Keratinocyte (primary cell): Measurements from ENCODE around the gene TNFAIP8L2. TPM values are rescaled to one million over a fixed set of nuclear protein-coding genes. Genes with fewer than 3 reads are reported as not detected.

ENCODE experiments used
- DNase-seq: peaks from one replicate; pipeline ENCODE4 v3.0.0-alpha.2; 2011; ENCODE audit warnings: low read depth, missing footprints, low spot score
- FAIRE-seq: peaks from 2 replicates; lab custom pipeline; 2011; peaks lifted over from hg19 to GRCh38; lab: Jason Lieb, UNC
- H2AFZ ChIP-seq: 2 replicates; pipeline ENCODE4 v1.6.0; 2012; ENCODE audit warnings: low read length, control low read depth, inconsistent platforms; ENCODE audit not compliant: control insufficient read depth
- H3K27ac ChIP-seq: 2 replicates; pipeline ENCODE4 v1.5.1; 2011; ENCODE audit warnings: low read length; ENCODE audit not compliant: control insufficient read depth, insufficient read depth
- H3K27me3 ChIP-seq: 3 replicates; pipeline ENCODE4 v1.6.0; 2011; ENCODE audit warnings: low read length; ENCODE audit not compliant: control insufficient read depth, insufficient read depth; ENCODE audit errors: extremely low read depth
- H3K36me3 ChIP-seq, 2 experiments: 2 replicates in 1 of 2; 3 replicates in 1 of 2; pipeline ENCODE4 v1.5.1; 2011; ENCODE audit warnings: low read length in 2 of 2, mild to moderate bottlenecking in 1 of 2; ENCODE audit not compliant: control insufficient read depth in 2 of 2, insufficient read depth in 2 of 2; ENCODE audit errors: extremely low read depth in 1 of 2
- H3K4me1 ChIP-seq: 3 replicates; pipeline ENCODE4 v1.5.1; 2011; ENCODE audit warnings: low read length; ENCODE audit not compliant: control insufficient read depth, insufficient read depth; ENCODE audit errors: extremely low read depth
- H3K4me2 ChIP-seq: 3 replicates; pipeline ENCODE4 v1.6.0; 2011; ENCODE audit warnings: low read depth, low read length; ENCODE audit not compliant: control insufficient read depth, insufficient read depth; ENCODE audit errors: extremely low read depth
- H3K4me3 ChIP-seq, 3 experiments: fragments of 200-600 bp in 1 of 3; sonication (generic) in 1 of 3; 2 replicates in 2 of 3; 3 replicates in 1 of 3; pipeline ENCODE4 v1.5.1; 2011 to 2016; ENCODE audit warnings: low read length in 3 of 3, mild to moderate bottlenecking in 3 of 3, control low read depth in 2 of 3, inconsistent platforms in 1 of 3, low read depth in 1 of 3, mixed read lengths in 1 of 3, mixed run types in 1 of 3, moderate library complexity in 1 of 3; ENCODE audit not compliant: control insufficient read depth in 2 of 3, insufficient read depth in 2 of 3; ENCODE audit errors: extremely low read depth in 1 of 3
- H3K79me2 ChIP-seq: 2 replicates; pipeline ENCODE4 v1.6.0; 2012; ENCODE audit warnings: low read length; ENCODE audit not compliant: control insufficient read depth, insufficient read depth
- H3K9ac ChIP-seq: 3 replicates; pipeline ENCODE4 v1.6.0; 2011; ENCODE audit warnings: low read length; ENCODE audit not compliant: control insufficient read depth, insufficient read depth; ENCODE audit errors: extremely low read depth
- H3K9me1 ChIP-seq: 3 replicates; pipeline ENCODE4 v1.6.0; 2011; ENCODE audit warnings: low read length; ENCODE audit not compliant: control insufficient read depth, insufficient read depth; ENCODE audit errors: extremely low read depth
- H3K9me3 ChIP-seq: 2 replicates; pipeline ENCODE4 v1.5.1; 2012; ENCODE audit warnings: low read depth, low read length; ENCODE audit not compliant: control insufficient read depth
- H4K20me1 ChIP-seq: 3 replicates; pipeline ENCODE4 v1.6.0; 2011; ENCODE audit warnings: low read length; ENCODE audit not compliant: control insufficient read depth, insufficient read depth; ENCODE audit errors: extremely low read depth
- EZH2 ChIP-seq: IDR thresholded peaks from one replicate; pipeline ENCODE4 v1.6.1; 2012; ENCODE audit warnings: inconsistent platforms, mild to moderate bottlenecking, low read length, moderate library complexity
- dilution Hi-C: fragments of 300-500 bp; cut with MboI; formaldehyde crosslinking; loops from one replicate; pipeline ENCODE4 v1.7.0; 2020; ENCODE audit warnings: low sequenced_read_pairs; ENCODE audit not compliant: extremely low pct_ligation_motif_present
- polyA plus RNA-seq, 5 experiments: library from polyadenylated mRNA; depleted of rRNA in 3 of 5; stranded (reverse) in 3 of 5; stranded (forward) in 1 of 5; unstranded in 1 of 5; fragments of >200 nt; gene quantifications; 1 replicate in 1 of 5; 2 replicates in 3 of 5; 3 replicates in 1 of 5; pipeline versions ENCODE4 v1.2.1 to v1.2.3, GENCODE V29; 2011 to 2012; ENCODE audit warnings: missing spikeins in 2 of 5, low read depth in 1 of 5, low replicate concordance in 1 of 5
- TF ChIP-seq, protein P1 (sequence below), 3 experiments: IDR thresholded peaks in 1 of 3; conservative IDR thresholded peaks in 1 of 3; optimal IDR thresholded peaks in 1 of 3; 2 replicates in 2 of 3; 3 replicates in 1 of 3; pipeline versions ENCODE3 to v1.5.1; 2011; ENCODE audit warnings: low read length in 3 of 3, mild to moderate bottlenecking in 3 of 3, moderate library complexity in 2 of 3, control low read depth in 1 of 3, inconsistent platforms in 1 of 3; ENCODE audit not compliant: insufficient read depth in 2 of 3; ENCODE audit errors: extremely low read depth in 1 of 3

The TNFAIP8L2 gene
- polyA plus RNA-seq, 1 donor (not counting 4 experiments of a cell fraction or from before 2014, with no cell fraction given) = not detected

DNA sequence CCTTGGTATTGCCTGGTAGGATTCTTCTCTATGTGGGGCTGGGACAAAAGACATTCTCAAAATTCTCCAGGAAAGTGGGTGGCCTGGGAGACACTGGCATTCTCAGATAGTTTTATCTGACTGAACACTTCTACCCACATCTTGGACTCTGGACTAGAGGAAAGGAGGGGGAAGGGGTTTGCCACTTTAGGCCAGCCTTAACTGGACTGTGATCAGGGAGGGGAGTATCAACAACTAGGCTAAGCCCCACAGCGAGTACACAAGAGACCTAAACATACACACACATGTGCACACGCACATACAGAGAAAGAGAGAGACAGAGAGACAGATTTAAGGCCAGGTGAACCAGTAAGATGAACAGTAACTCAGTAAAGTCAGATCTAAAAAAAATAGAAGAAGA is 8.8 kb upstream of the TNFAIP8L2 start:
- TF ChIP-seq, protein P1, sequence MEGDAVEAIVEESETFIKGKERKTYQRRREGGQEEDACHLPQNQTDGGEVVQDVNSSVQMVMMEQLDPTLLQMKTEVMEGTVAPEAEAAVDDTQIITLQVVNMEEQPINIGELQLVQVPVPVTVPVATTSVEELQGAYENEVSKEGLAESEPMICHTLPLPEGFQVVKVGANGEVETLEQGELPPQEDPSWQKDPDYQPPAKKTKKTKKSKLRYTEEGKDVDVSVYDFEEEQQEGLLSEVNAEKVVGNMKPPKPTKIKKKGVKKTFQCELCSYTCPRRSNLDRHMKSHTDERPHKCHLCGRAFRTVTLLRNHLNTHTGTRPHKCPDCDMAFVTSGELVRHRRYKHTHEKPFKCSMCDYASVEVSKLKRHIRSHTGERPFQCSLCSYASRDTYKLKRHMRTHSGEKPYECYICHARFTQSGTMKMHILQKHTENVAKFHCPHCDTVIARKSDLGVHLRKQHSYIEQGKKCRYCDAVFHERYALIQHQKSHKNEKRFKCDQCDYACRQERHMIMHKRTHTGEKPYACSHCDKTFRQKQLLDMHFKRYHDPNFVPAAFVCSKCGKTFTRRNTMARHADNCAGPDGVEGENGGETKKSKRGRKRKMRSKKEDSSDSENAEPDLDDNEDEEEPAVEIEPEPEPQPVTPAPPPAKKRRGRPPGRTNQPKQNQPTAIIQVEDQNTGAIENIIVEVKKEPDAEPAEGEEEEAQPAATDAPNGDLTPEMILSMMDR (optimal IDR thresholded peaks at IDR 0.05 in 1 of 3, IDR thresholded peaks at IDR 0.05 in 1 of 3, conservative IDR thresholded peaks at IDR 0.05 in 1 of 3; ENCODE audit: extremely low read depth in 1 of 3, insufficient read depth in 2 of 3, low read length in 3 of 3) = no peak
- TF ChIP-seq EZH2 = no peak
- FAIRE-seq (no peak), DNase-seq (no peak)
- Histone ChIP-seq H3K4me3 (no peak overlapping the region), H3K27me3 (peaks cover 15% of the 10 kb centered on the region), H3K27ac (no peak overlapping the region), H4K20me1 (no peaks in the 10 kb centered on the region), H2AFZ (no peak overlapping the region), H3K9me3 (no peaks in the 10 kb centered on the region), H3K9ac (peak overlapping the region; percentile 78), H3K36me3 (no peaks in the 10 kb centered on the region), H3K4me2 (no peak overlapping the region), H3K9me1 (no peaks in the 10 kb centered on the region), H3K79me2 (no peaks in the 10 kb centered on the region), H3K4me1 (peaks cover 15% of the 10 kb centered on the region)
- dilution Hi-C loops = no loop called here

DNA sequence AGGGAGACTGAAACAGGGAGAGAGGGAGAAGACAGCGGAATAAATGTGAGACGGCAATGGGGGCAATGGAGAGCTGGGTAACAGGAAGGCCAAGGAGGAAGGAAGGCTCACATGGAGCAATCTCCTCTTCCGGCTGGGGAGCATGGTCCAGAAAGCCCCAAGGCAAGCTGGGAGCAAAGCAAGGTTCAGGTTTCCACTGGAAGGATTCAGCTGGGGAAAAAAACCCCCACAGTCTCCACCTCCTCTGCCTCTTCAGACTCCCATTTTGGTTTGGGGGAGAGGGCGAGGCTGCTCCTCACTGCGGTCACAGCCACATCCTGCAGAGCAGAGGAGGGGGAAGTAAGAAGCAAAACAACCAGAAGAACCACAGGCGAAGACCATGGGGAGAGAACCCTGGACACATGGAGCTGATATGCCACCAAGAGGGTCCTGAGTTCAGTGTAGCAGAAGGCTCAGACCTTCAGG is 650 bp downstream of the TNFAIP8L2 start:
- TF ChIP-seq EZH2 = no peak
- TF ChIP-seq, protein P1 (optimal IDR thresholded peaks at IDR 0.05 in 1 of 3, IDR thresholded peaks at IDR 0.05 in 1 of 3, conservative IDR thresholded peaks at IDR 0.05 in 1 of 3; ENCODE audit: extremely low read depth in 1 of 3, insufficient read depth in 2 of 3, low read length in 3 of 3) = no peak
- H3K27ac ChIP-seq = no peak overlapping the region

More for the DNA sequence above, 650 bp downstream of the TNFAIP8L2 start:
- no peaks in the 10 kb centered on the region for H3K27me3 ChIP-seq
- H3K9me3 ChIP-seq = no peaks in the 10 kb centered on the region
- no peaks in the 10 kb centered on the region for H3K79me2 ChIP-seq
- dilution Hi-C loops = no loop called here
- no peak for FAIRE-seq
- H3K4me2 ChIP-seq = no peak overlapping the region
- H4K20me1 ChIP-seq = no peaks in the 10 kb centered on the region
- H3K4me1 ChIP-seq = peaks cover 3% of the 10 kb centered on the region
- no peak overlapping the region for H2AFZ ChIP-seq
- H3K4me3 ChIP-seq = no peak overlapping the region
- no peak for DNase-seq
- H3K9ac ChIP-seq = no peak overlapping the region
- H3K36me3 ChIP-seq = peaks cover 10 to 21% of the 10 kb centered on the region in 2 experiments
- no peaks in the 10 kb centered on the region for H3K9me1 ChIP-seq
